Activated CD8-positive, alpha-beta memory T cell treated with anti-CD3 and anti-CD28 coated beads for 36 hours (primary cell): ENCODE results near the gene SERPINB2. TPM values are rescaled to one million over a fixed set of nuclear protein-coding genes. Genes with fewer than 3 reads are reported as not detected.

Experiments used
- CTCF ChIA-PET: fragments of 350-600 bp; sonication (Branson Sonifier 250); formaldehyde crosslinking; loops from one replicate; lab custom pipeline; 2021; ENCODE audit warnings: antibody characterized with exemption; lab: Charles Lee
- POLR2A ChIA-PET: fragments of 350-600 bp; sonication (Branson Sonifier 250); formaldehyde crosslinking; loops from one replicate; lab custom pipeline; 2021; ENCODE audit warnings: antibody characterized with exemption; lab: Charles Lee
- total RNA-seq, 2 experiments: library from RNA; stranded (reverse); gene quantifications; one replicate each; pipeline ENCODE4 v1.2.3, GENCODE V29; 2021

The SERPINB2 gene, protein sequence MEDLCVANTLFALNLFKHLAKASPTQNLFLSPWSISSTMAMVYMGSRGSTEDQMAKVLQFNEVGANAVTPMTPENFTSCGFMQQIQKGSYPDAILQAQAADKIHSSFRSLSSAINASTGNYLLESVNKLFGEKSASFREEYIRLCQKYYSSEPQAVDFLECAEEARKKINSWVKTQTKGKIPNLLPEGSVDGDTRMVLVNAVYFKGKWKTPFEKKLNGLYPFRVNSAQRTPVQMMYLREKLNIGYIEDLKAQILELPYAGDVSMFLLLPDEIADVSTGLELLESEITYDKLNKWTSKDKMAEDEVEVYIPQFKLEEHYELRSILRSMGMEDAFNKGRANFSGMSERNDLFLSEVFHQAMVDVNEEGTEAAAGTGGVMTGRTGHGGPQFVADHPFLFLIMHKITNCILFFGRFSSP
- not detected for total RNA-seq

DNA sequence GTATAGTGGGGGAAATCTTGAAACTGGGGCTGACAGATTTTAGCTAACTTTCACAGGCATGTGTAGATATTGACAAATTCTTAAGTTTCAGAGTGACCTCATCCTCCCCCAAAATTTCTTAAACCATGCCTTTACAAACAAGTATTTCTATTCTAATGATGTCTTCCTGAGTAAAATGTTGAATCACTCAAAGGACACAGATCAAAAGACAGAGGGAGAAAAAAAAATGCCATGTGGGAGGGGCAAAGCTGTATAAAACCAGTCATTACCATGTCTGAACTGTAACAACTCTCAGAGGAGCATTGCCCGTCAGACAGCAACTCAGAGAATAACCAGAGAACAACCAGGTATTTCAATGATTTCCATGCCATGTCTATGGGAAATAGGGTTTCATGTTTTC is at the start of gene SERPINB2:
SERPINB2 (plus strand) TSS at position 282 of the 400 bp plus-strand sequence. CDS start 3,740 bp downstream, outside the sequence.
- CTCF ChIA-PET: no interaction called here
- POLR2A ChIA-PET: no interaction called here

DNA sequence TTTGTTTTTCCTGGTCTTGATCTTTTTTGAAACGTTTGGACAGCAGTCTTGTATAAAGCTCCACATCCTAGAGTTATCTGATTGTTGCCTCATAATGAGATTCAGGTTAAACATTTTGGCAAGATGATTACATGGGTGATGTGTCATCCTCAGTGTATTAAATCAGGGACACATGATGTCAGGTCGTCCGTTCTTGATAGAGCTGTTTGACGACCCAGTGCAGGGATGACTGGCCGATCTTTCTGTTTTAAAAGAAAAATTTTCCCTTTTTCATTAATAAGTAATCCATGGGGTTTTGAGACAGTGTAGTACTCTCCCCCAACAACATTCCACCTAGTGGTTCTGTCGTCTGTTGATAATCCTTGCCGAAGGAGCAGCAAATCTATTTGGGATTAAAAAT is 44.5 kb upstream of the SERPINB2 start:
- CTCF ChIA-PET: interaction anchor here (2.2 kb wide), 1 partner anchor 325 kb away, joined by 10 read pairs; no protein-coding TSS in a partner anchor
- POLR2A ChIA-PET: no interaction called here

DNA sequence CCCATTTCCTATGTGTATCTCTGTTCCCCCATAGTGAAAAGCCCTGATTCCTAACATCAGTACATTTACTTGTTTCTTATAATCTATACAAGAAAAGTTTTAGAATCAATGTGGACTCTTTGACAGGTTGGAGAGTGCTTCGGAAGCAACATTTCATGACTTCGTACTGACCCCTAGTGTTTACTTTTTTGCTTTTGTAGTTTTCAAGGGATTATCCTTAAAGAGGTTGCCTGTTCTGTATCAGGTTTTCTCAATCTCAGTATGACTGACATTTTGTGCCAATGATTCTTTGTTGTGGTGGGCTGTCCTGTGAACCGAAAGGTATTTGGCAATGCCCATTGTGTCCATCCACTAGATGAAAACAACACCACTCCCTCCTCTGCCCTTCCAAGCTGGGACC is 43.3 kb upstream of the SERPINB2 start:
- ChIA-PET POLR2A (no interaction called here), CTCF (interaction anchor here (2.2 kb wide), 1 partner anchor 326 kb away, joined by 10 read pairs; no protein-coding TSS in a partner anchor)

DNA sequence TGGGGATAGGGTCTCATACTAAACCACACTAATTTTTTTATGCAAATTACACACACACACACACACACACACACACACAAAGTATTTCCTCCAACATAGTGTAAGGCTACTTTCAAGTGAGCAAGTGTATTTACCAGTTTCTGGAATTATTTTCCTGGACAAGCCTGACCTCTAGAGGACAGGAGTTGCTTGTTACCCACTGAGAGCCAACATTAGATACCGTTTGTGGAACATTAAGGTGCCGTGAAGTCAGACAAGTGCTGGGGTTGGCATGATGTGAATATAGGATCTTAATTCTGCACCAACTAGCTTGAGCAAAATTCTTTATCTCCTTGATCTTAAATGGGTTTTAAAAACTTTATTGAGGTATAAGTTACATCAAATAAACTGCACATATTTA is 39.3 kb upstream of the SERPINB2 start:
- CTCF ChIA-PET: interaction anchor here (0.7 kb wide), 1 partner anchor 174 kb away, joined by 3 read pairs; no protein-coding TSS in a partner anchor
- POLR2A ChIA-PET: no interaction called here

DNA sequence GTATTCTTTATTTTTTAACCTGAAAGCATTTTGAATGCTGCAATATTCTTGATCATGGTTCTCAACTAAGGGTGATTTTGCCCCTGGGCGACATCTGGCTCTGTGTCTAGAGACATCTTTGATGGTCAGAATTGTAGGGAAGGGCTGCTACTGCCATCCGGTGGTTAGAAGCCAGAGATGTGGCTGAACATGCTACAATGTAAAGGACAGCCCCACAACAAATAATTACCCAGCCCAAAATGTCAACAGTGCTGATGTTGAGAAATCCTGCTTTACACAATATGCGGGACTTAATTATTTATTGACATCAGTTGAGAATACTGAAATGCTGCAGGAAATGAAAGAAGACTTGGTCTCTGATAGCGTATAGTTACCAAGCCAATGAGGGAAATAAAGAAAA is 37.5 kb upstream of the SERPINB2 start:
- CTCF ChIA-PET: no interaction called here

DNA sequence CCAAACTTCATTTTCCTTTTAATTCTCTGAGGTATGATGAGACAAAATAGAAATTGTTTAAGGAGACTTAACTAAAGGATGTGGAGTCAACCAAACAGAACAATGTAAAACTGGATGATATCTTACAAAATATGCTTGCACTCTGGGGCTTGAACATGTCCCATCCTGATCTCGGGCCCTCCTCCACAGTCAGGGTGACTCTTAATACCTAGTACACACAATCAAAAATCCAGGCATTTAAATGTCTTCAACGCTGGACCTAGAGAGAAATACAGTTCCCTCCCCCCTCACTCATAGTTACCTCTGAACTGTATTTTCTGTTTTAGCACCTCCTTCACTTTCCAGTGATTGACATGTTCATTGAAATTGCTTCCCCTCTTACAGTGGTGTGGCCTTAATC is 36.9 kb upstream of the SERPINB2 start:
- POLR2A ChIA-PET: no interaction called here
- CTCF ChIA-PET: no interaction called here

More for the DNA sequence above, 37.5 kb upstream of the SERPINB2 start:
- POLR2A ChIA-PET: no interaction called here

DNA sequence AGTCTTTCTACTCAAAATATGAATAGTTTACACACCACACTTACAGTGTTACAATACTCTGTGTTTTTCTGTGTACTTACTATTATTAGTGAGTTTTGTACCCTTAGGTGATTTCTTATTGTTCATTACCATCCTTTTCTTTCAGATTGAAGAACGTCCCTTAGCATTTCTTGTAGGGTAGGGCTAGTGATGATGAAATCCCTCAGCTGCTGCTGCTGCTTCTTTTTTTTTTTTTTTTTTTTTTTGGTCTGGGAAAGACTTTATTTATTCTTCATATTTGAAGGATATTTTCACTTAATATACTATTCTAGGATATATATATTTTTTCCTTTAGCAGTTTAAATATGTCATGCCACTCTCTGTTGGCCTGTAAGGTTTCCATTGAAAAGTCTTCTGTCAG is 29.0 kb upstream of the SERPINB2 start:
- ChIA-PET POLR2A (no interaction called here), CTCF (no interaction called here)

DNA sequence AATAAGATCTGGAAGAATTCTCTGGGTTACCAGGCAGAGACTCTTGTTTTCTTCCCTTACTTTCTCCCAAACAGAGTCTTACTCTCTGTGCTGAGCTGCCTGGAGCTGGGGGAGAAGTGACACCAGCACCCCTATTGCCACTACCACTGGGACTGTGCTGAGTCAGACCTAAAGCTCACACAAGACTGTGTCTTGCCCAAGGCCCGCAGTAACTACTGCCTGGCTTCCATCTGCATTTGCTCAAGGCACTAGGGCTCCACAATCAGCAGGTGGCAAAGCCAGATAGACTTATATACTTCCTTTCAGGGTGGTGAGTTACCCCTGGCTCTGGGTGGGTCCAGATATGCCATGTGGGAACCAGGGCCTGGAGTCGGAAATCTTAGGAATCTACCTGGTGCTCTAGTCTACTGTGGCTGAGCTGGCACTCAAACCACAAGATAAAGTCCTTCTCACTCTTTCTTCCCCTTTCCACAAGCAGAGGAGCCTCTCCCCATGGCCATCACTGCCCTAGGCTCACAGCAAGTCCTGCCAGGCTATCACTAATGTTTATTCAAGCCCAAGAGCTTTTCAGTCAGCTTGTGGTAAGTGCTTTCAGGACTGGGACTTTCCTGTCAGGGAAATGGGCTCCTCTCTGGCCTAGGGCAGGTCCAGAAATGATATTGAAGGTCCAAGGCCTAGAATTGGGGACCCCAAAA is 27.6 kb upstream of the SERPINB2 start:
- POLR2A ChIA-PET: no interaction called here
- CTCF ChIA-PET: no interaction called here

DNA sequence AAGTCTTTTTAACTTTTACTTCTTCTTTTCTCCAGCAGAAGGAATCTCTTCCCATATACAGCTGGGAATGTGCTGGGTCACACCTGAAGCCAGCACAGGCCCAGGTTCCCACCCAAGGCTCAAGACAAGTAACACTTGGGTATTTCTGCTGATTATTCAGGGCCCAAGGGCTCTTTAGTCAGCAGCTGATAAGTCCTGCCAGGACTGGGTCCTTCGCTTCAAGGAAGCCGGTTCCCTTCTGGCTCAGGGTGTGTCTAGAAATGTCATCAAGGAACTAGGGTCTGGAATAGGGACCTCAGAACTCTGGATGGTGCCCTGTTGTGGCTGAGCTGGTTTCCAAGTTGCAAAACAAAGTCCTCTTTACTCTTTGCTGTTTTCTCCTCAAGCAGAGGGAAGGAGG is 27.0 kb upstream of the SERPINB2 start:
- CTCF ChIA-PET: no interaction called here

DNA sequence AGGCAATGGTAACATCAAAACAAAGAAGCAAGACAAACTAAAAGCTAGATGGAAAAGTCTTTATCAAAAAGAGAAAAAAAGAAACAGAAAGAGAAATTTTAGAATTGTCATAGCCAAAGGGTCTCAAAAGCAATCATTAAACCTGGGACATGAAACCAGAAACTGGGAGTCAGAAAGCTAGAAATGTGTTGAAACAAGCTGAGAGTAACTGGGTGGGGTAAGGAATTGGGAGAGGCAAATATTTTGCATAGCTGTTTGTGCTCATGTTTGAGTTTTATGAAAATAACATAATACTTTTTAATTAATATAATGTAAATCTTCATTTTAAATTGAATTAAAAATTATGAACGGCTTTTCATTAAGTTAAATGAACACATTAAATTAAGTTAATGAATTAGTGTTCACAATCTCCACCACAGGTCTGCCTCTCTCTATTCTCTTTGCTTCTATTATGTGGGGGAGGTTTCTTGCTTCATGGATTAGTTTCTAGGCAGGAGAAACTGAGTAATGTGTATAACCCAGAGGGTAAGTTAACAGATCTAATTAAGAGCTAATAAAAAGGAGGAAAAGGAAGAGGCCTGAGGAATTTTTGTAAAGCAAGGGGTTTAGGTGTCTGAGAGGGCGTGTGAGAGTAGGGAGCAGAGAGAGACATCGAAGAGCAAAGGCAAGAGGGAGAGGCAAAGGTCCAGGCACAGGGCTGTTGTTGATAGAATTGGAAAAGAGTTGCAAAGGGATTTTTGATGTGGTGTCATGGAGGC is 20.0 kb upstream of the SERPINB2 start:
- CTCF ChIA-PET: interaction anchor here (1.3 kb wide), 1 partner anchor 127 kb away, joined by 4 read pairs; no protein-coding TSS in a partner anchor
- POLR2A ChIA-PET: no interaction called here

More for the DNA sequence above, 27.0 kb upstream of the SERPINB2 start:
- POLR2A ChIA-PET: no interaction called here

DNA sequence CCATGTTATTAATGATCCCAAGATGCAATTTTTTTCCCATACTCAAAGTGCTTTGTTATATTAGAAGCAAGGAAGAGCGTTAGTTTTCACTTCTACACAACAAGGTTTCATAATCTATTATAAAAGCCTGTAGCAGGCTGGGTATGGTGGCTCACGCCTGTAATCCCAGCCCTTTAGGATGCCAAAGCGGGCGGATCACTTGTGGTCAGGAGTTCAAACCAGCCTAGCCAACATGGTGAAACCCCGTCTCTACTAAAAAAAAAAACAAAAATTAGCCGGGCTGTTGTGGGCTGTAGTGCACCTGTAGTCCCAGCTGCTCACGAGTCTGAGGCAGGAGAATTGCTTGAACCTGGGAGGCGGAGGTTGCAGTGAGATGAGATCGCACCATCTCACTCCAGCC is 19.0 kb upstream of the SERPINB2 start:
- CTCF ChIA-PET: no interaction called here
- POLR2A ChIA-PET: no interaction called here

DNA sequence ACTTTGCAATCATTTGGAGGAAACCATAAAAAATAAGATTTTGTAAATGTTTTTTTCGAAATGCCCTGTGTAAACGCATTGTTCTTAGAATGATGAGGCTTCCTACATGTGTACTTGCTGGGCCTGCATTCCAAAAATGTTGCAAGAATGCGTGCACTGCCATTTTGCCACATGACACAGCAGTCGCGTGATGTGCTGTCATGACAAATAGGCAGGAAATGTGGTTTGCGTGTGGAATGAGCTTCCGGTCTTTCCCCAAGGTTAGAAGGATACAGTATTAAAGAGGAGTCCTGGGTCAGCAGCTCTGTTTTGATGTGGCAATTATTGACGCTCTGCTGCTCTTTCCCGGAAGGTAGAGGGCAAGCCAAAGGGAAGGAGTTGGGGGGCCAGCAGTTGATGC is 18.1 kb upstream of the SERPINB2 start:
- CTCF ChIA-PET: no interaction called here
- POLR2A ChIA-PET: no interaction called here

DNA sequence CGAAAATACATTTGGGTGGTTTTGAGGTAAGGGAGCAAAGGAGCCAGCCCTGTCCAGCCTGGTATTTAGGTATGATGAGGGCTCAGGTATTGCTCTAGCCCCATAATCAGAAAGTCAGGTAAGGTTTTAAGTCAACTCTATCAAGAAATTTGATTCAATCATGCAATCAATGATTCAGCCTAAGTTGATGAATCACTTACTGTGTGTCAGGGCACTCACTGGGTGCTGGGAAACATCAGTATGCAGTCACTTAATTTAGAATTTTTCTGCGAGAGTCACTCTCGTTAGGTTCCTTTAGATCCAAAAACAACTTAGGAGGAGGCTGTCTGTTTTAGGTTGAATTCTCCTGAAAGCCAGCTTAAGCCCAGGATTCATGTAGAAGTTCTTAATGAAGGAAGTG is 17.7 kb upstream of the SERPINB2 start:
- ChIA-PET CTCF (no interaction called here), POLR2A (no interaction called here)

DNA sequence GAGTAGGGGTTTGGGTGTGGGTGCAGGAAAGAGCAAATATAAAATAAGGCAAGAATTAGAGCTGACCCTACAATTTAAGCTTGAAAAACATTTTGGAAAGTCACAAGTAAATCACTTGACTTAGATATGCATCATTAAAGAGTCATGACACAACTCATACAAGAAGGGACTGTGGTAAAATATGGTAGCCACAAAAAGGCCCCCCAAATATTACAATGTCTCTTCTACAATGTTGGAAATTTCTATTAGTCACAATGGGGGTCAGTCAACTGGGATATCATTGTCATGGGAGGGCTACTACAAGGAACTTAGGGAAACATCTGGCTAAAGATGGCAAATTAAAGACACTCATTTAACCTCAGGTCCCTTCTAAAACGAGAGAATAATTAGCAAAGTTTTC is 15.7 kb upstream of the SERPINB2 start:
- CTCF ChIA-PET: no interaction called here
- POLR2A ChIA-PET: no interaction called here

DNA sequence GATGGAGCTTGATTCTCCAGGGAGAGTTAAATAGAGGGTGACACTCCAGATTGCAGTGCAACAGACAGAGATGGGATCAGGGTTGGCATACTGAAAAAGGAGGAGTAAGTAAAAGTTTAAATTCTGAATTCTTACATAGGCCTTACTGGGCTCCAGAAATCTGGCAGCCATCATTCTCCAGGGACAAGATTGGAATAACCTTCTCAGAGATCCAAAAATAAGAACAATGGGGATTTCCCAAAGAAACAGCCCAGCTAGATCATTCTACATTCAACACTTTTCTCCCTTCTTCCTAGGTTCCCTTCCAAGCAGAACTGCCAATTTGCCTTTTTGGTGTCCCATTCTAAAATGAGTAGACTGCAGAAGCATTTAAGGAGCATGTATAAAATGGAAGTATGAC is 14.9 kb upstream of the SERPINB2 start:
- CTCF ChIA-PET: interaction anchor here (0.7 kb wide), 1 partner anchor 91 kb away, joined by 3 read pairs; no protein-coding TSS in a partner anchor
- POLR2A ChIA-PET: no interaction called here

DNA sequence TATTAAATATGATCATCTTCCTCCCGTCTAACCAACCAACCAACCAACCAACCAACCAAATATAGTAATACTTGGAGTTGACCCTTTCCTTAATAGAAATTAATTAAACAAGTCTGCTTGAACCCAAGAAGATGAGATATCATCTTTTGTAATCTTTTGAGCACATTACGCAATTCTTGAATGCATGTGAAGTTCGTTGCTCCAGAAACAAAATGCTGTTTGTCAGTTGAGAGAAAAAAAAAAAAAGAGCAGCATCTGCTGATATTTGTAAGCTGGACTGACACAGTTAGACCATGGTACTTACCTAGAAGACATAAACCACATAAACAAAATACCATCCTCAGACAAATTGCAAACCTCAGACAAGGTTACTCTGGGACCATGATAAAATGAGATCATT is 9.2 kb upstream of the SERPINB2 start:
- CTCF ChIA-PET: no interaction called here
- POLR2A ChIA-PET: no interaction called here

DNA sequence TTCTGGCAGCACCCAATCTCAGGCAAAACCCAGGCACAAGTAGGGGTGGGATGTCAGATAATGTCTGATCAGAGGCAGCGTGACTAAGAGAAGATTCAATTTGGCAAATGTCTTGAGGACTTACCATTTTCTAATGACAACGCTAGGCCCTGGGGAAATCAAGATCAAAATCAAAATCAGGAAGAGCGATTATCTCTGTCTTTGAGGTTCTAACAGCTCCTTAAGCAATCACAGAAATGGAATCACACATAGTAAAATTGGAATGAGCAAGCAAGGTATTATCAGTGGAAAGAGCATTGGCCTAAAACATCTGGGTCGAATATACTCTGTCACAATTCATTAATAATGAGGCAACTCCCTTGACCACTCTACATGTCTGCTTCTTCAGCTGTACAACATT is 8.6 kb upstream of the SERPINB2 start:
- POLR2A ChIA-PET: no interaction called here
- CTCF ChIA-PET: no interaction called here

DNA sequence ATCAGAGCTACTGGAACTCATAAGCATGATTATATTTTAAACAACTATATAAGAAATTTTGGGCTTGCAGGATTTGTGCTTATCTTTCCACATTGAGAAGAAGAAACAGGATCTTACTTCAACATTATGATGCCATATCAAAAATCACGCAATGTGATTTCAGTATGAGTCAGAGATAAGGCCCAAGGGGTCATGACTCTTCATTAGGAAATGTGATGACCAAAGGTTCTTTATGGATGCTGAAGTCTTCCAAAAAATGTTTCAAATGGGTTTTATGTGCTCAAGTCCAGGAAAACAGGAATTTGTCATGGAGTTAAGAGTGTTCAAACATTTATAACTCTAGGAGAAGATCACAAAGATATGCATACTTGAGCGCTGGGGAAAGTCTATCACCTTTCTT is 7.8 kb upstream of the SERPINB2 start:
- ChIA-PET CTCF (no interaction called here), POLR2A (no interaction called here)

DNA sequence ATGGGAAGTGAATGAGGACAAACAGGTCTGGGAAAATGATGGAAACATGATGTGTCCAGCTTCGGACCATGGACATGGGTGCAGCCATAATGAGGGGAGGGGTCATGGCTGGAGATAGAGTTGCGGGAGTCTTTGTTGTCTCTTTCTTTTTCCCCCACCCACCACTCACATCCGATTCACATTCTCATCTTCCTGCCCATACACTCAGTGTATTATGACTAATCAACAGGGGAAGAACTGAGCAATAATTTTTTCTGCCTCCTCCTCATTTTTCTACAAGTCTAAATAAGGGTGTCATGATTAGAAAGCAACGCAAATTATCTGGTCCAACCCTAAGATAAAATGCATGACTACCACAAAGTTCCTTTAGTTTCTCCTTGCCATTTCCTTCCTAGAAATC is 5.7 kb upstream of the SERPINB2 start:
- CTCF ChIA-PET: no interaction called here
- POLR2A ChIA-PET: no interaction called here
